Measurements from ENCODE around the gene RAP2C. TPM values are rescaled to one million over a fixed set of nuclear protein-coding genes. Genes with fewer than 3 reads are reported as not detected.

Gene RAP2C
- total and polyA plus RNA-seq, 12 donors = 7.6 to 27.7 (median 16.5) TPM

DNA sequence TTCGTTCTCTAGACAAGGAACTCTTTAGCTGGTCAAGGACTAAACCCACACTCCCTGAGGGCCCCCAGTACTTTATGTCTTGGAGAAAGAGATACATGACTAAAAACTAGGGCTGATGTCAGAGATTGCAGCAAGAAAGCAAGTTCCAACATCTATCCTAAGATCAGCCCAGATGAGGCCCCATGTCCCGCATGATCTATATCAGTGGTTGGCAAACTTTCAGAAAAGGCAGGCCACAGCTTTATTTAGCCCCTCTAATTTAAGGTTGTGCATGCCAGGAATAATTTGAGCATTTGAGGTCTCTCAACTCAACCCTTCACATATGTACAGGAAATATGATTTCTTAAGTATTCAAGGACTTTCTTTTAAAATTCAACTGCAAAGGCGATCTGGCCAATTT lies 47.4 kb downstream of the RAP2C start:
- intact Hi-C loops (cut with DNase I) = loop anchor here in 2 of 10 donors (2.0 to 5.0 kb wide), 2 partner anchors 45 to 47 kb away; partner anchors contain the start of gene RAP2C (in 2 of the 2)
- ATAC-seq (no peak), DNase-seq (no peak)
- no peak overlapping the region for H3K4me3 ChIP-seq
- H3K4me1 ChIP-seq = no peaks in the 10 kb centered on the region
- peaks cover 0 to 53% (median 0%) of the 10 kb centered on the region in 7 donors for H3K27me3 ChIP-seq
- H3K9me3 ChIP-seq = no peaks in the 10 kb centered on the region
- TF ChIP-seq, protein P1, sequence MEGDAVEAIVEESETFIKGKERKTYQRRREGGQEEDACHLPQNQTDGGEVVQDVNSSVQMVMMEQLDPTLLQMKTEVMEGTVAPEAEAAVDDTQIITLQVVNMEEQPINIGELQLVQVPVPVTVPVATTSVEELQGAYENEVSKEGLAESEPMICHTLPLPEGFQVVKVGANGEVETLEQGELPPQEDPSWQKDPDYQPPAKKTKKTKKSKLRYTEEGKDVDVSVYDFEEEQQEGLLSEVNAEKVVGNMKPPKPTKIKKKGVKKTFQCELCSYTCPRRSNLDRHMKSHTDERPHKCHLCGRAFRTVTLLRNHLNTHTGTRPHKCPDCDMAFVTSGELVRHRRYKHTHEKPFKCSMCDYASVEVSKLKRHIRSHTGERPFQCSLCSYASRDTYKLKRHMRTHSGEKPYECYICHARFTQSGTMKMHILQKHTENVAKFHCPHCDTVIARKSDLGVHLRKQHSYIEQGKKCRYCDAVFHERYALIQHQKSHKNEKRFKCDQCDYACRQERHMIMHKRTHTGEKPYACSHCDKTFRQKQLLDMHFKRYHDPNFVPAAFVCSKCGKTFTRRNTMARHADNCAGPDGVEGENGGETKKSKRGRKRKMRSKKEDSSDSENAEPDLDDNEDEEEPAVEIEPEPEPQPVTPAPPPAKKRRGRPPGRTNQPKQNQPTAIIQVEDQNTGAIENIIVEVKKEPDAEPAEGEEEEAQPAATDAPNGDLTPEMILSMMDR (IDR thresholded peaks at IDR 0.05) = no peak
- WGBS, 2 donors = 68 to 70% methylated on average over 3 of the region's 3 CpGs
- no peak overlapping the region for H3K27ac ChIP-seq
- no peaks in the 10 kb centered on the region for H3K36me3 ChIP-seq

DNA sequence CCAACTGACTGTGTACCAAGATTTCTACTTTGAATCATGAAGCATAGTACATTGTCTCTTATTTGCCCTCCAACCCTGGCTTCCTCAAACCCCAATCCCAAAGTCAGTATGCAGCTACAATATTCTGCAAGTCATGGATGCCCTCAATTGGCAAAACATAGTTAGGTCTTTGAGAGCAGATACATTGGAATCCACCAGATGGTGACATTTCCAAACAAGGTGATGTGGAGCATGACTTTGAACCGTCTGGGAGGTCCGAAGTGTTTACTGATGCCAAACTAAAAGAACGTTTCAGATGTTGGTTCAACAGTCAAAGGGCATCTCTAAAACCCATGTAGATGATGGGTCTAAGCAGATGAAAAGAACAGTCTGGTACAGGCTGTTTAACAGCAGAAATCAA lies 47.8 kb downstream of the RAP2C start:
- H3K27me3 ChIP-seq = peaks cover 0 to 55% (median 0%) of the 10 kb centered on the region in 7 donors
- H3K27ac ChIP-seq = no peak overlapping the region
- H3K4me3 ChIP-seq = no peak overlapping the region
- intact Hi-C loops (cut with DNase I) = loop anchor here in 2 of 10 donors (2.0 to 5.0 kb wide), 2 partner anchors 46 to 47 kb away; partner anchors contain the start of gene RAP2C (in 2 of the 2)
- no peaks in the 10 kb centered on the region for H3K9me3 ChIP-seq
- DNase-seq (no peak), ATAC-seq (no peak)
- H3K4me1 ChIP-seq = no peaks in the 10 kb centered on the region
- H3K36me3 ChIP-seq = no peaks in the 10 kb centered on the region
- TF ChIP-seq, protein P1 (IDR thresholded peaks at IDR 0.05) = peak in 7 of 9 donors; percentile 10 to 43 (median 31)
- WGBS, 2 donors = 45 to 70% methylated on average over 3 of the region's 3 CpGs

DNA sequence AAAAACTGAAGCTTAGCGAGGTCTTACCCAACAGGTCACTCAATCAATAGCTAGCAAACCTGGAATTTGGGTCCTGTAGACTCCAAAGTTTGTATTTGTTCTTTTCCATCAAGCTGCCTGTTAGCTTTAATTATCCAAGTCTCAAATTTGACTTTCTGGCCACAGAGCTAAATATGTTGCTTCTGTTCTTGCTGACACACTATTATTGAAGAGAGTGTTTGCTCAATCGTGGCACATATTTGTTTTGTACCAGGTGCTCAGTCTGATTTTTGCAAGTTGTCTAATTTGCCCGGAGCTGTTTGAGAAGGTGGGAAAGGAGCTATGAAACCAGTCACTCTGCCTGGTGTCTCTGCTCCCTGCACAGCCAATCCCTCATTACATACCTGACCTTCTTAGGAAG lies 49.7 kb downstream of the RAP2C start:
- intact Hi-C loops (cut with DNase I) = no loop called here
- Histone ChIP-seq H3K27me3 (peaks cover 0 to 52% (median 0%) of the 10 kb centered on the region in 7 donors), H3K4me3 (no peak overlapping the region), H3K4me1 (no peaks in the 10 kb centered on the region), H3K36me3 (no peaks in the 10 kb centered on the region), H3K9me3 (peaks cover 0 to 14% (median 0%) of the 10 kb centered on the region in 11 donors), H3K27ac (no peak overlapping the region)
- TF ChIP-seq, protein P1 (IDR thresholded peaks at IDR 0.05) = no peak
- DNase-seq = no peak
- no peak for ATAC-seq
- WGBS, 2 donors = 89% methylated on average over 3 of the region's 3 CpGs

DNA sequence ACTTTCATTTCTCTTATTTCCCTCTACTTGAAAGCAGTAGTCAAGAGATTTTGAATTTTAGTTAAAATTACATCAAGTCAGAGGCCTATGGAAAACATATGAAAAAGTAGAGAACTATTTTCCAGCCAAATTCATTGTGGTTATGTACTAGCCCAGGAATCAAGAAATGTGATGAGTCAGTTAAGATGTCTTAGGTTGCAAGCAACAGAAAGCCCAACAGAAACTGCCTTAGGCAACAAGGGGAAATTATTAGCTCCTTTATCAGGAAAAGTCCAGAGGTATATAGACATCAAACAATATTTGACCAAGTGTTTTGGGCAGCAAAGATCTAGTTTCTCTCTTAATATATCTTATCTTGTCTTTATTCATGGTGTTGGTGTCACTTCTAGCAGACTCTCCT lies 53.6 kb downstream of the RAP2C start:
- H3K27ac ChIP-seq = no peak overlapping the region
- TF ChIP-seq, protein P1 (IDR thresholded peaks at IDR 0.05) = no peak

More for the DNA sequence above, 53.6 kb downstream of the RAP2C start:
- DNase-seq (no peak), ATAC-seq (no peak)
- peaks cover 0 to 19% (median 0%) of the 10 kb centered on the region in 11 donors for H3K9me3 ChIP-seq
- peaks cover 0 to 31% (median 0%) of the 10 kb centered on the region in 7 donors for H3K27me3 ChIP-seq
- no peaks in the 10 kb centered on the region for H3K4me1 ChIP-seq
- H3K36me3 ChIP-seq = no peaks in the 10 kb centered on the region
- intact Hi-C loops (cut with DNase I) = no loop called here
- H3K4me3 ChIP-seq = no peak overlapping the region

Measured in heart right ventricle (tissue), 16 donors.